ENCODE data around the gene G3BP1. TPM values are rescaled to one million over a fixed set of nuclear protein-coding genes. Genes with fewer than 3 reads are reported as not detected.

G3BP1 gene
- total RNA-seq, 1 experiment from 2014 or later = 157 TPM

DNA sequence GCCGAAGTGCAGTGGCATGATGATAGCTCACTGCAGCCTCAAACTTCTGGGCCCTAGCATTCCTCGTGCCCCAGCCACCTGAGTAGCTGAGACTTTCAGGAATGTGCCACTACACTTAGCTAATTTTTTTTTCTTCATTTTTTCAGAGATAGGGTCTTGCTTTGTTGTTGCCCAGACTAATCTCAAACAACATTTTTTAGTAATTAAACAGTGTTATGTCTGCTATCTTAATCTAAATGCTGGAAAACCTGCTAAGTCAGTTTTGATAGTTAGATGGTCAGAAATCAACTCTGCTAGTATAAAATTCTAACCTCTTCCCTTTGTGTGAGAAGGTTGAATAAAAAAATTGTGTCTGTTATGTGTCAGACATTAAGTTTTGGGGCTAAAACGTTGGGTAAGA is 12.4 kb downstream of the G3BP1 start:
- no TSS peak for BruUV-seq (replicated peaks)
- no peak overlapping the region for H3K4me2 ChIP-seq (ENCODE audit: low read length)
- intact Hi-C loops (cut with micrococcal nuclease) = no loop called here
- peaks cover 32% of the 10 kb centered on the region for H3K36me3 ChIP-seq (ENCODE audit: low read depth, low read length)
- H3K27me3 ChIP-seq (ENCODE audit: low read length) = no peaks in the 10 kb centered on the region
- H2AFZ ChIP-seq (ENCODE audit: low read length) = no peak overlapping the region
- H3K4me1 ChIP-seq (ENCODE audit: insufficient read depth, low read length) = peaks cover 12% of the 10 kb centered on the region; the same call in 1 of the 2 replicates
- DNase-seq (no peak), ATAC-seq (no peak)
- ChIA-PET POLR2A (ENCODE audit: unreplicated experiment) (no interaction called here), CTCF (no interaction called here)
- peaks cover 100% of the 10 kb centered on the region for H3K79me2 ChIP-seq (ENCODE audit: low read length)
- no peak overlapping the region for H3K4me3 ChIP-seq (ENCODE audit: low read length)
- H3K27ac ChIP-seq (ENCODE audit: low read length) = no peak overlapping the region
- H3F3A ChIP-seq (ENCODE audit: low read length, unreplicated experiment) = no peaks in the 10 kb centered on the region
- no peak overlapping the region for H3K9ac ChIP-seq (ENCODE audit: low read length)
- H3K9me3 ChIP-seq (ENCODE audit: low read length) = no peaks in the 10 kb centered on the region
- H4K20me1 ChIP-seq (ENCODE audit: low read length) = peaks cover 96% of the 10 kb centered on the region
- no peaks in the 10 kb centered on the region for H3K9me2 ChIP-seq (replicated peaks; ENCODE audit: low read length)
- TF ChIP-seq EZH2 (IDR thresholded peaks at IDR 0.05; ENCODE audit: low read length, unreplicated experiment) (no peak), EZH2phosphoT487 (IDR thresholded peaks at IDR 0.05; ENCODE audit: borderline replicate concordance, low read length) (no peak)
- TF ChIP-seq, protein P1, sequence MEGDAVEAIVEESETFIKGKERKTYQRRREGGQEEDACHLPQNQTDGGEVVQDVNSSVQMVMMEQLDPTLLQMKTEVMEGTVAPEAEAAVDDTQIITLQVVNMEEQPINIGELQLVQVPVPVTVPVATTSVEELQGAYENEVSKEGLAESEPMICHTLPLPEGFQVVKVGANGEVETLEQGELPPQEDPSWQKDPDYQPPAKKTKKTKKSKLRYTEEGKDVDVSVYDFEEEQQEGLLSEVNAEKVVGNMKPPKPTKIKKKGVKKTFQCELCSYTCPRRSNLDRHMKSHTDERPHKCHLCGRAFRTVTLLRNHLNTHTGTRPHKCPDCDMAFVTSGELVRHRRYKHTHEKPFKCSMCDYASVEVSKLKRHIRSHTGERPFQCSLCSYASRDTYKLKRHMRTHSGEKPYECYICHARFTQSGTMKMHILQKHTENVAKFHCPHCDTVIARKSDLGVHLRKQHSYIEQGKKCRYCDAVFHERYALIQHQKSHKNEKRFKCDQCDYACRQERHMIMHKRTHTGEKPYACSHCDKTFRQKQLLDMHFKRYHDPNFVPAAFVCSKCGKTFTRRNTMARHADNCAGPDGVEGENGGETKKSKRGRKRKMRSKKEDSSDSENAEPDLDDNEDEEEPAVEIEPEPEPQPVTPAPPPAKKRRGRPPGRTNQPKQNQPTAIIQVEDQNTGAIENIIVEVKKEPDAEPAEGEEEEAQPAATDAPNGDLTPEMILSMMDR (conservative IDR thresholded peaks at IDR 0.05; ENCODE audit: low read depth, low read length) = no peak

DNA sequence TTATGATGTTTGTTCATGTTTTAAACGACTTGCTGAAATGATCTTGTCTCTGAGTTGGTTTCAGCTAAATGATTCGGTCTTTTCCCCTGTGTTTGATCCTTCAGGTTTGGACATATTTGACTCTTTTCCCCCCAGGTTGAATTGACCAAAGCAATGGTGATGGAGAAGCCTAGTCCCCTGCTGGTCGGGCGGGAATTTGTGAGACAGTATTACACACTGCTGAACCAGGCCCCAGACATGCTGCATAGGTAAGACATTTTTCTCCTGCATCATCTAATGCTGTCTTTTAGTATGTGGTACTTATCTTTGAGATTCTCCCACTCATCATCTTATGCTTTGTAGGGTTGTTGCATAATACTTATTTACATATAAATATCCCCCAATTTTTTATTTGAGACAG is 14.7 kb downstream of the G3BP1 start:
- H3K4me1 ChIP-seq (ENCODE audit: insufficient read depth, low read length) = peaks cover 10% of the 10 kb centered on the region; the same call in 1 of the 2 replicates
- ATAC-seq = peak; percentile 29; the same call in 1 of the 2 replicates

DNA sequence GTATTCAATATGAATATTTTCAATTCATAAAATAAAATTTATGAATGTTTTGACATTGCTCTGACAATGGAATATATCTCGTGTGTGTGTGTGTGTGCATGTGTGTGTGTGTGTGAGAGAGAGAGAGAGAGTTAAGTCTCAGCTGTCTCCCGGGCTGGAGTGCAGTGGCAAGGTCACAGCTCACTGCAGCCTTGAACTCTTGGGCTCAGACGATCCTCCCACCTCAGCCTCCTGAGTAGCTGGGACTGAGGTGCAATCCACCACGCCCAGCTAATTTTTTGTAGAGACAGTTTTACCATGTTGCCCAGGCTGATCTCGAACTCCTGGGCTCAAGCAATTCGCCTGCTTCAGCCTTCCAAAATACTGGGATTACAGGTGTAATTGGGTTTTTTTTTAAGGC is 16.1 kb downstream of the G3BP1 start:
- intact Hi-C loops (cut with micrococcal nuclease) = no loop called here
- Histone ChIP-seq H3K27me3 (ENCODE audit: low read length) (no peaks in the 10 kb centered on the region), H3K4me2 (ENCODE audit: low read length) (no peak overlapping the region), H3F3A (ENCODE audit: low read length, unreplicated experiment) (peaks cover 4% of the 10 kb centered on the region), H4K20me1 (ENCODE audit: low read length) (peaks cover 89% of the 10 kb centered on the region), H2AFZ (ENCODE audit: low read length) (no peak overlapping the region), H3K4me1 (ENCODE audit: insufficient read depth, low read length) (no peaks in the 10 kb centered on the region), H3K9me2 (replicated peaks; ENCODE audit: low read length) (no peaks in the 10 kb centered on the region), H3K9me3 (ENCODE audit: low read length) (no peaks in the 10 kb centered on the region), H3K79me2 (ENCODE audit: low read length) (peaks cover 99% of the 10 kb centered on the region), H3K27ac (ENCODE audit: low read length) (no peak overlapping the region), H3K36me3 (ENCODE audit: low read depth, low read length) (peaks cover 59% of the 10 kb centered on the region), H3K9ac (ENCODE audit: low read length) (no peak overlapping the region), H3K4me3 (ENCODE audit: low read length) (no peak overlapping the region)
- no peak for ATAC-seq
- TF ChIP-seq EZH2 (IDR thresholded peaks at IDR 0.05; ENCODE audit: low read length, unreplicated experiment) (no peak), EZH2phosphoT487 (IDR thresholded peaks at IDR 0.05; ENCODE audit: borderline replicate concordance, low read length) (no peak)
- TF ChIP-seq, protein P1 (conservative IDR thresholded peaks at IDR 0.05; ENCODE audit: low read depth, low read length) = no peak
- POLR2A ChIA-PET (ENCODE audit: unreplicated experiment) = no interaction called here
- no TSS peak for BruUV-seq (replicated peaks)
- CTCF ChIA-PET = no interaction called here
- no peak for DNase-seq

More for the DNA sequence above, 14.7 kb downstream of the G3BP1 start:
- Histone ChIP-seq H3K9ac (ENCODE audit: low read length) (no peak overlapping the region), H3K27ac (ENCODE audit: low read length) (no peak overlapping the region), H3F3A (ENCODE audit: low read length, unreplicated experiment) (peaks cover 4% of the 10 kb centered on the region), H3K4me3 (ENCODE audit: low read length) (no peak overlapping the region), H4K20me1 (ENCODE audit: low read length) (peaks cover 89% of the 10 kb centered on the region), H3K9me3 (ENCODE audit: low read length) (no peaks in the 10 kb centered on the region), H3K79me2 (ENCODE audit: low read length) (peaks cover 99% of the 10 kb centered on the region), H2AFZ (ENCODE audit: low read length) (no peak overlapping the region), H3K9me2 (replicated peaks; ENCODE audit: low read length) (no peaks in the 10 kb centered on the region), H3K4me2 (ENCODE audit: low read length) (no peak overlapping the region), H3K27me3 (ENCODE audit: low read length) (no peaks in the 10 kb centered on the region), H3K36me3 (ENCODE audit: low read depth, low read length) (peaks cover 48% of the 10 kb centered on the region)
- CTCF ChIA-PET = no interaction called here
- DNase-seq = no peak
- intact Hi-C loops (cut with micrococcal nuclease) = no loop called here
- TF ChIP-seq EZH2phosphoT487 (IDR thresholded peaks at IDR 0.05; ENCODE audit: borderline replicate concordance, low read length) = no peak
- TF ChIP-seq, protein P1 (conservative IDR thresholded peaks at IDR 0.05; ENCODE audit: low read depth, low read length) = 0 out of 2 replicates have a peak, but pooled peaks have one; percentile 15
- TF ChIP-seq EZH2 (IDR thresholded peaks at IDR 0.05; ENCODE audit: low read length, unreplicated experiment) = no peak
- BruUV-seq (replicated peaks) = no TSS peak
- POLR2A ChIA-PET (ENCODE audit: unreplicated experiment) = no interaction called here

Measured in PC-3 (cell line).